ENCODE results near the gene SHMT2. TPM values are rescaled to one million over a fixed set of nuclear protein-coding genes. Genes with fewer than 3 reads are reported as not detected.

Gene SHMT2
- polyA plus RNA-seq (2013, experiment 1 of 2): 166 TPM
- polyA plus RNA-seq (2013, experiment 2 of 2): 157 TPM

DNA sequence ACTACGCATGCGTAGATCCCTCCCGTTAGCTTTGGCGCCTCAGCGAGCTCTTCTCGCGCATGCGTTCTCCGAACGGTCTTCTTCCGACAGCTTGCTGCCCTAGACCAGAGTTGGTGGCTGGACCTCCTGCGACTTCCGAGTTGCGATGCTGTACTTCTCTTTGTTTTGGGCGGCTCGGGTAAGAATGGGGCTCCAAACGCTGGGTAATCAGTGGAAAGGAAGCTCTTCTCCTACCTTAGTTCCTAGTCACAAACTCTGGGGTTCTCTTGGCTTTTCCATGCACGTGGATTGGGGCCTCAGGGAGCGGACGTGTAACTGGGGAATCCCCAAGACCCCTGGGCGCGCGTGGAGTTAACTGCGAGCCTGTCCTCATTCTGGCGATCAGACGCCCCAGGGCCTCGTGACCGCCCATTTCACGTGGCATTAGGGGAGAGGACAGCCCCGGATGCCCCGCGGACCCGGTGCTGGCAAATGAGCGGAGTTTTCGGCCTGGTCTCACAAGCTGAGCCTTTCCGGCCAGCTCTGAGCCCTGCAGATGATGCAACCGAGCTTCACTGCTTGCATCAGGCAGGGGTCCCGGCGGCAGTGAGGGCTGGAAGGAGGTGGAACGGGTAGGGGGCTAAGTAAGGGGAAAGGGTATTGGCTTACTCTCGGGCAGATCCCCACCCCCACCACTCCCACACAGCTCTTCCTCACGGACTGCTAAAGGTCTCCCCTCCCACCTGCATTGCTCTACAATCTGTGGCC lies at the start of gene SHMT2:
SHMT2 (plus strand) TSS at position 78 of the 747 bp plus-strand sequence; CDS start at position 146, 68 bp downstream.
- Histone ChIP-seq H3K36me3 (ENCODE audit: control insufficient read depth, insufficient read depth, low read length) (peaks cover 44% of the 10 kb centered on the region), H3K4me1 (ENCODE audit: control insufficient read depth, insufficient read depth, low read length, poor library complexity, severe bottlenecking) (peaks cover 34% of the 10 kb centered on the region), H3K9me3 (ENCODE audit: control insufficient read depth, low read length) (no peaks in the 10 kb centered on the region), H3K4me3 (ENCODE audit: extremely low read depth, insufficient read depth, low read length, poor library complexity, severe bottlenecking) (peak within 1 kb of the TSS; percentile 79), H3K27ac (ENCODE audit: low read depth, low read length, severe bottlenecking) (peak within 1 kb of the TSS; percentile 100)
- 0 to 1% methylated on average over 33 to 39 of the region's 42 CpGs for WGBS, 2 experiments (ENCODE audit: insufficient coverage in 2 of 2)

DNA sequence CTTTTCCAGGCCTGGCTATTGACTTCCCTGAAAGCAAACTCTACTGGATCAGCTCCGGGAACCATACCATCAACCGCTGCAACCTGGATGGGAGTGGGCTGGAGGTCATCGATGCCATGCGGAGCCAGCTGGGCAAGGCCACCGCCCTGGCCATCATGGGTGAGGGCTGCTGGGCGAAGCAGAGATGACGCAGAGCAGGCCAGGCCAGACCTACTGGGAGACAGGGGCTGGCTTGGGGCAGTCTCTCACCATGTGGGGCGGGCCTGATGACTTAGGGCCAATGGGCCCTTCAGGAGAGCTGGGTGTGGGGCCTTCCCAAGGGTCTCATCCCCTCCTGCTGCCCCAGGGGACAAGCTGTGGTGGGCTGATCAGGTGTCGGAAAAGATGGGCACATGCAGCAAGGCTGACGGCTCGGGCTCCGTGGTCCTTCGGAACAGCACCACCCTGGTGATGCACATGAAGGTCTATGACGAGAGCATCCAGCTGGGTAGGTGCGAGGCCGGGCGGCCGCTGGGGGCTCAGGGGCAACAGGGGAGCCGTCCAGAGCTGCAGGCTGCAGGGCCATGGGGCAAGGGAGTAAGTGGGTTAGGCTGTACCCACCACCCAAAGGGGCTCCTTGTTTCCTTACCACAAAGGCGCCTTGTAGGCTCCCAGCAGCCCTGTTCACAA lies 49.1 kb upstream of the SHMT2 start:
- Histone ChIP-seq H3K4me3 (ENCODE audit: extremely low read depth, insufficient read depth, low read length, poor library complexity, severe bottlenecking) (no peak overlapping the region), H3K9me3 (ENCODE audit: control insufficient read depth, low read length) (no peaks in the 10 kb centered on the region), H3K36me3 (ENCODE audit: control insufficient read depth, insufficient read depth, low read length) (peaks cover 93% of the 10 kb centered on the region), H3K4me1 (ENCODE audit: control insufficient read depth, insufficient read depth, low read length, poor library complexity, severe bottlenecking) (no peaks in the 10 kb centered on the region), H3K27ac (ENCODE audit: low read depth, low read length, severe bottlenecking) (no peak overlapping the region)
- 95 to 97% methylated on average over 15 to 20 of the region's 20 CpGs for WGBS, 2 experiments (ENCODE audit: insufficient coverage in 2 of 2)

DNA sequence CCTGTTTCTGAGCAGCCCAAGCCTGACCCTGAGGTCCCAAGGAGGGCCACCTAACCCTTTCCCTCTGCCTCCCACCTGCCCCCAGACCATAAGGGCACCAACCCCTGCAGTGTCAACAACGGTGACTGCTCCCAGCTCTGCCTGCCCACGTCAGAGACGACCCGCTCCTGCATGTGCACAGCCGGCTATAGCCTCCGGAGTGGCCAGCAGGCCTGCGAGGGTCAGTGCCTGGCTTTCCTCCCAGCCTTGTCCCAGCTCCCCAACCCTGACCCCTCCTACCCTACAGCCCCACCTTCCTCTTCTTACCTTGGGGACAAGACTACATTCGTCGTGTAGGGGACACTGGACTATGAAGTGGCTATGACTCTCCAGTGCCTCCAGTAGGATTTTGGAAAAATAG lies 48.4 kb upstream of the SHMT2 start:
- Histone ChIP-seq H3K27ac (ENCODE audit: low read depth, low read length, severe bottlenecking) (no peak overlapping the region), H3K4me3 (ENCODE audit: extremely low read depth, insufficient read depth, low read length, poor library complexity, severe bottlenecking) (no peak overlapping the region), H3K36me3 (ENCODE audit: control insufficient read depth, insufficient read depth, low read length) (peaks cover 93% of the 10 kb centered on the region), H3K4me1 (ENCODE audit: control insufficient read depth, insufficient read depth, low read length, poor library complexity, severe bottlenecking) (no peaks in the 10 kb centered on the region), H3K9me3 (ENCODE audit: control insufficient read depth, low read length) (no peaks in the 10 kb centered on the region)
- WGBS, 2 experiments (ENCODE audit: insufficient coverage in 2 of 2): 94 to 100% methylated on average over 7 to 8 of the region's 9 CpGs

DNA sequence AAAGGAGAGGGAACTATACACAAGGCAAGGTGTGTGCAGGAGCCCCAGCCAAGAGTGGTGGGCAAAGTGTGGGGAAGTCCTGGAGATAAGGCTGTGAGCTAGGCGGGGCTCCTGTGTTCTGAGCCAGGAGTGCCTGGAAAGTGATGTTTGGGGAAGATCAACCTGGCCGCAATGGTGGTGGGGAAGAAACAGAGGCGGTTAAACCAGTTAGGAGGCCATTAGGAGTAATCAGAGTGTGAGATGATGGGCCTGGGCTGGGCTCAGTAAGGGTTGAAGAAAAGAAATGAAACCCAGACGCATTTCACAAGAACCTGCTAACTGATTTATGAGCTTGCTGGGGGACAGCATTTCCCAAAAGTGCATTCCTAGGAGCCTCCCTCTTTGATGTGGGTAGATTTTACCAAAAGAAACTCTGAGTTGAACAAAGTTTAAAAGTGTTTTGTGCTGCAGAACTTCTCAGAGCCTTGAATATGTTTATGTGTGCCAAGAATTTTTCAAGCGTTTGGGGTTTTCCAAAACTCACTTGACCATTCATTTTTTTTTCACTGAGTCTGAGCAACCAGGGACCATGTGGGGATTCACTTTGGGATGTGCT lies 47.9 kb upstream of the SHMT2 start:
- H3K27ac ChIP-seq (ENCODE audit: low read depth, low read length, severe bottlenecking): no peak overlapping the region
- WGBS, 2 experiments (ENCODE audit: insufficient coverage in 2 of 2): 92 to 97% methylated on average over 3 to 4 of the region's 5 CpGs
- no peaks in the 10 kb centered on the region for H3K9me3 ChIP-seq (ENCODE audit: control insufficient read depth, low read length)
- no peaks in the 10 kb centered on the region for H3K4me1 ChIP-seq (ENCODE audit: control insufficient read depth, insufficient read depth, low read length, poor library complexity, severe bottlenecking)
- no peak overlapping the region for H3K4me3 ChIP-seq (ENCODE audit: extremely low read depth, insufficient read depth, low read length, poor library complexity, severe bottlenecking)
- peaks cover 93% of the 10 kb centered on the region for H3K36me3 ChIP-seq (ENCODE audit: control insufficient read depth, insufficient read depth, low read length)

DNA sequence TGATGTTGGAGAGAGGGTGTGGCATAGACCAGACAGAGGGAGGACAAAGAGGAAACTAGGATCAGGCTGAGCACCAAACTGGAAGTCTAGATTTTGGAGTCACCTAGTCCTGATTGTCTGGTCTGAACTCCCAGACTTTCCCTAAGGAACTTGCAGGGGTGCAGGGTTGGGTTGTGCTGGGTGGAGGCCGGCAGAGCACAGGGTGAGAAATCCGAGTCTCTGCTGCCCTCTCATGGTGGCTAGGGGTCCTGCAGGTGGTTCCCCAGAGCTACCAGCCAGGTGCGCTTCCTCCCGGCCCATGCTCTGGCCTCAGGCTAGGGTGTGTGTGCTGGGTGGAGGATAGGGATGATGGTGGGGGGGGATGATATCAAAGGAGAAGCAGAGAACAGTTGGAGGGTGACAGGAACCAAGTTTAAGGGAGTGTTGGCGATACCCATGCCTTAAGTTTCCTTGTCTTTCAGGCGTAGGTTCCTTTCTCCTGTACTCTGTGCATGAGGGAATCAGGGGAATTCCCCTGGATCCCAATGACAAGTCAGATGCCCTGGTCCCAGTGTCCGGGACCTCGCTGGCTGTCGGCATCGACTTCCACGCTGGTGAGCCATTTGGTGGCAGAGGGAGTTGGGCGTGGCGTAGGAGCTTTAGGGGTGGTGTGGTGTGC lies 46.5 kb upstream of the SHMT2 start:
- 71 to 92% methylated on average over 8 to 9 of the region's 13 CpGs for WGBS, 2 experiments (ENCODE audit: insufficient coverage in 2 of 2)
- Histone ChIP-seq H3K27ac (ENCODE audit: low read depth, low read length, severe bottlenecking) (no peak overlapping the region), H3K4me3 (ENCODE audit: extremely low read depth, insufficient read depth, low read length, poor library complexity, severe bottlenecking) (no peak overlapping the region), H3K9me3 (ENCODE audit: control insufficient read depth, low read length) (no peaks in the 10 kb centered on the region), H3K4me1 (ENCODE audit: control insufficient read depth, insufficient read depth, low read length, poor library complexity, severe bottlenecking) (no peaks in the 10 kb centered on the region), H3K36me3 (ENCODE audit: control insufficient read depth, insufficient read depth, low read length) (peaks cover 93% of the 10 kb centered on the region)

DNA sequence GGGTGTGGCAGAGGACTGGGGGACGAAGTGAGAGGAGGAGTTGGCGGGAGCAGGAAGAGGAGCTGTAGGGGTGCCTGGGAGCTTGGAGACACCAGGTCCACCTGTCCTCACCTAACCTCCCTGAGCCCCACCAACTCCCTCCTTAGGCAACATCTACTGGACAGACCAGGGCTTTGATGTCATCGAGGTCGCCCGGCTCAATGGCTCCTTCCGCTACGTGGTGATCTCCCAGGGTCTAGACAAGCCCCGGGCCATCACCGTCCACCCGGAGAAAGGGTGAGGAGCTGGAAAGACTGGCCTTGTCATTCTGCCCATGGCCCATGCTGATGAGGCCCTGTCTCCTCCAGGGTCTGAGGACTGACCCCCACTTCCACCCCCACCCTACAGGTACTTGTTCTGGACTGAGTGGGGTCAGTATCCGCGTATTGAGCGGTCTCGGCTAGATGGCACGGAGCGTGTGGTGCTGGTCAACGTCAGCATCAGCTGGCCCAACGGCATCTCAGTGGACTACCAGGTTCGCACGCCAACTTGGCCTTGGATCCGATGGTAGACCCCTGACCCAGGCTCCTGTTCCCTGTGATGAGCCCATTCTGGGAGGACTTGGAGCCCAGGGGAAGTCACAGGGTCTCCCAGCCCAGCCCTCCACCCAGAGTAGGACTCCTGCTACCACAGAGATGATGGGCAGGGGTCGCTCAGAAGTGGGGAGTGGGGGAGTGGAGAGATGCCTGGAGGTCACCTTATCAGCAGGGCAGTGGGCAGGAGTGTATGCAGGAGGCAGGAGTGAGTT lies 45.4 kb upstream of the SHMT2 start:
- Histone ChIP-seq H3K27ac (ENCODE audit: low read depth, low read length, severe bottlenecking) (no peak overlapping the region), H3K4me1 (ENCODE audit: control insufficient read depth, insufficient read depth, low read length, poor library complexity, severe bottlenecking) (no peaks in the 10 kb centered on the region), H3K4me3 (ENCODE audit: extremely low read depth, insufficient read depth, low read length, poor library complexity, severe bottlenecking) (no peak overlapping the region), H3K36me3 (ENCODE audit: control insufficient read depth, insufficient read depth, low read length) (peaks cover 92% of the 10 kb centered on the region), H3K9me3 (ENCODE audit: control insufficient read depth, low read length) (no peaks in the 10 kb centered on the region)
- WGBS, 2 experiments (ENCODE audit: insufficient coverage in 2 of 2): 96 to 97% methylated on average over 19 to 20 of the region's 22 CpGs

DNA sequence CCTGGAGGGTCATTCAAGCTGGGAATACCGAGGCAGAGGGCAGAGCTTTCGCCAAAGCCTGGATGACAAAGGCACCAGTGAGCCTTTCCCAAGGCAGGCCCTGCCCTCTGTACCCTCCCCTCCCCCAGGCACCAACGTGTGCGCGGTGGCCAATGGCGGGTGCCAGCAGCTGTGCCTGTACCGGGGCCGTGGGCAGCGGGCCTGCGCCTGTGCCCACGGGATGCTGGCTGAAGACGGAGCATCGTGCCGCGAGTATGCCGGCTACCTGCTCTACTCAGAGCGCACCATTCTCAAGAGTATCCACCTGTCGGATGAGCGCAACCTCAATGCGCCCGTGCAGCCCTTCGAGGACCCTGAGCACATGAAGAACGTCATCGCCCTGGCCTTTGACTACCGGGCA lies 44.1 kb upstream of the SHMT2 start:
- H3K36me3 ChIP-seq (ENCODE audit: control insufficient read depth, insufficient read depth, low read length): peaks cover 92% of the 10 kb centered on the region
- H3K27ac ChIP-seq (ENCODE audit: low read depth, low read length, severe bottlenecking): no peak overlapping the region
- WGBS, 2 experiments (ENCODE audit: insufficient coverage in 2 of 2): 96 to 97% methylated on average over 22 to 25 of the region's 25 CpGs
- no peak overlapping the region for H3K4me3 ChIP-seq (ENCODE audit: extremely low read depth, insufficient read depth, low read length, poor library complexity, severe bottlenecking)
- H3K4me1 ChIP-seq (ENCODE audit: control insufficient read depth, insufficient read depth, low read length, poor library complexity, severe bottlenecking): no peaks in the 10 kb centered on the region
- H3K9me3 ChIP-seq (ENCODE audit: control insufficient read depth, low read length): no peaks in the 10 kb centered on the region

DNA sequence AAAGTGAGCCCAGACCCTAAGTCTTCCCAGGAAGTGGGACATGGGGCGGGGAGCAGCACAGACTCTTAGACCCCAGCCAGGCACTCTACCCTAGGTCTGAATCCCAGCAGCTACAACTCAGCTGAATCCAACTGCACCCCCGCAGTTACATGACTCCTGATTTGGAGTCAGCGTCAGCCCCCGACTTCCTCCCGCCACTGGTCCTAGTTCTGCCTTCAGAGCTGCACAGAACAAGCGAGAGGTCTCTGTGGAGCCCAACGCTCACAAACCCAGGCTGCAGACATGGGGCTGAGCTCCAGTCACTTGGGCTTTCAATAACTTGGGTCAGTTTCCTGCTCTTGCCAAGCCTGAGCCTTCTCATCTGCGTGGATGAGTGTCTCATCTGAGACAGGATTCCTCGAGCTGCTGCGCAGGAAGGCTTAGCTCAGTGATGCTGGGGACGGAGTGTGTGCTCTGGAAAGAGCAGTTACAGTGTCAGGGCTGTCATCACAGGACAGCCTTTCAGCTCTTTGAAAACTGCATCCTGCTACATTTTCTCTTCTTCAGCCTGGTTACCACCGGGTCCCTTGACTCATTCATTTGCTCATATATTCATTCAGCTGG lies 43.5 kb upstream of the SHMT2 start:
- H3K9me3 ChIP-seq (ENCODE audit: control insufficient read depth, low read length): no peaks in the 10 kb centered on the region
- H3K4me1 ChIP-seq (ENCODE audit: control insufficient read depth, insufficient read depth, low read length, poor library complexity, severe bottlenecking): no peaks in the 10 kb centered on the region
- H3K27ac ChIP-seq (ENCODE audit: low read depth, low read length, severe bottlenecking): no peak overlapping the region
- H3K4me3 ChIP-seq (ENCODE audit: extremely low read depth, insufficient read depth, low read length, poor library complexity, severe bottlenecking): no peak overlapping the region
- peaks cover 92% of the 10 kb centered on the region for H3K36me3 ChIP-seq (ENCODE audit: control insufficient read depth, insufficient read depth, low read length)
- 97% methylated on average over 11 to 12 of the region's 12 CpGs for WGBS, 2 experiments (ENCODE audit: insufficient coverage in 2 of 2)

DNA sequence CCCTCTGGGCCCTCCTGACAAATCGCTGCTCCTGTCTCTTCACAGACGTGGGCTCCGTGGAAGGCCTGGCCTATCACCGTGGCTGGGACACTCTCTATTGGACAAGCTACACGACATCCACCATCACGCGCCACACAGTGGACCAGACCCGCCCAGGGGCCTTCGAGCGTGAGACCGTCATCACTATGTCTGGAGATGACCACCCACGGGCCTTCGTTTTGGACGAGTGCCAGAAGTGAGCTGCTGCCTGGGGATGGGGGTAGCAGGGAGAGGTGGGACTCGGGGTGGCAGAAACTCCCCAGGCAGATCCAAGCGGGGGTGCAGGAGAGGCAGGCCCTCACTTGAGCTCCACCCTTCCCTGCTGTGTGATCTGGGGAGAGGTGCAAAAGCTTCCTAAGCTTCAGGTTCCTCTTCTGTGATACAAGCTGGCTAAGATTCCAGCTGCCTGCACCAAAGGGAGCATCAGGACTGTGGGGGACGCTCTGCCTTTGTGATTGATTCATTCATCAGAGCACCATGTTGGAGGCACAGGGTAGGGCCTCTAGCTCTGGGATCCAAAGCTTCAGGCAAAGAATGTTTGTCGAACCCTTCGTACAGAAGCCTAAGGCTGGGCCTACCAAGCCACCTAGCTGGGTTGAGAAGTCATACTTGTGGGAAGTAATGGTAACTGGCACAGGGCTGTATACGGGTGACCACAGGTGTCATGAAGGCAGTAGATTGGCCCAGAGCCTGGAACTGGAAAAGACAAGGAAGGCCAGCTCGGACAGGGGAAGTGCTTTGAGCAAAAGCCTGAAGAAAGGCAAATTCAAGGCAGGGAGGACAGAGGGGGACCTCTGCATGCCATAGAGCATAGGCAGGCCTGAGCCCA lies 42.1 kb upstream of the SHMT2 start:
- H3K9me3 ChIP-seq (ENCODE audit: control insufficient read depth, low read length): no peaks in the 10 kb centered on the region
- 89 to 94% methylated on average over 18 to 21 of the region's 21 CpGs for WGBS, 2 experiments (ENCODE audit: insufficient coverage in 2 of 2)
- H3K27ac ChIP-seq (ENCODE audit: low read depth, low read length, severe bottlenecking): no peak overlapping the region
- peaks cover 94% of the 10 kb centered on the region for H3K36me3 ChIP-seq (ENCODE audit: control insufficient read depth, insufficient read depth, low read length)
- H3K4me1 ChIP-seq (ENCODE audit: control insufficient read depth, insufficient read depth, low read length, poor library complexity, severe bottlenecking): no peaks in the 10 kb centered on the region
- H3K4me3 ChIP-seq (ENCODE audit: extremely low read depth, insufficient read depth, low read length, poor library complexity, severe bottlenecking): no peak overlapping the region
